Sigmoid colon (tissue), 7 donors: ENCODE results near the gene ATOH8. TPM values are rescaled to one million over a fixed set of nuclear protein-coding genes. Genes with fewer than 3 reads are reported as not detected.

ENCODE experiments used
- DNase-seq: peaks from one replicate; pipeline ENCODE4 v3.0.0-alpha.2; 2019
- H3K27ac ChIP-seq, 4 donors: fragments of 200-600 bp; sonication (generic); one replicate each; pipeline ENCODE4 v1.5.1; 2016 to 2019; ENCODE audit warnings: mild to moderate bottlenecking in 1 of 4
- H3K27me3 ChIP-seq, 3 donors: fragments of 200-600 bp; sonication (generic); one replicate each; pipeline ENCODE4 v1.5.1; 2019; ENCODE audit warnings: mild to moderate bottlenecking in 1 of 3
- H3K36me3 ChIP-seq, 4 donors: fragments of 200-600 bp; sonication (generic); one replicate each; pipeline ENCODE4 v1.5.1; 2016 to 2019
- H3K4me1 ChIP-seq, 4 donors: fragments of 200-600 bp; sonication (generic); one replicate each; pipeline ENCODE4 v1.5.1; 2017 to 2019
- H3K4me3 ChIP-seq, 4 donors: fragments of 200-600 bp; sonication (generic); one replicate each; pipeline ENCODE4 v1.5.1; 2017 to 2019; ENCODE audit warnings: mild to moderate bottlenecking in 2 of 4, moderate library complexity in 1 of 4
- H3K9me3 ChIP-seq, 4 donors: fragments of 200-600 bp in 3 of 4; sonication (generic) in 3 of 4; one replicate each; pipeline versions ENCODE4 v1.5.1 to v1.6.1; 2013 to 2019
- CTCF ChIP-seq, 4 experiments: fragments of 450-650 bp in 3 of 4; fragments of 200-600 bp in 1 of 4; IDR thresholded peaks; one replicate each; pipeline ENCODE4 v1.5.1; 2016 to 2019; ENCODE audit warnings: antibody characterized with exemption in 4 of 4, mild to moderate bottlenecking in 3 of 4, moderate library complexity in 2 of 4
- EP300 ChIP-seq, 4 donors: sonication (generic); formaldehyde crosslinking; IDR thresholded peaks; one replicate each; pipeline ENCODE4 v1.6.1; 2017; ENCODE audit warnings: antibody characterized with exemption in 4 of 4
- POLR2A ChIP-seq, 2 donors: fragments of 450-650 bp; IDR thresholded peaks; one replicate each; pipeline ENCODE4 v1.6.1; 2016; ENCODE audit warnings: antibody characterized with exemption in 2 of 2, mild to moderate bottlenecking in 2 of 2, moderate library complexity in 2 of 2
- POLR2AphosphoS5 ChIP-seq, 4 donors: sonication (generic); formaldehyde crosslinking; IDR thresholded peaks; one replicate each; pipeline ENCODE4 v1.6.1; 2017; ENCODE audit warnings: antibody characterized with exemption in 4 of 4
- WGBS, 2 donors: extraction: QIAGEN DNeasy Blood & Tissue Kit; methylation state at CpG; one replicate each; pipeline ENCODE4 v1.1.7; 2013; 5-methylcytosine and 5-hydroxymethylcytosine counted together
- intact Hi-C: fragments of 100-400 bp; cut with DNase I; formaldehyde crosslinking; loops from one replicate; pipeline ENCODE4 v1.15.1; 2023
- polyA plus RNA-seq, 3 donors: library from polyadenylated mRNA; stranded (reverse); fragments of 200-250 nt; gene quantifications; one replicate each; pipeline ENCODE4 v1.2.3, GENCODE V29; 2013
- total RNA-seq, 4 donors: library from RNA; depleted of rRNA; stranded (reverse); fragments of >200 nt; gene quantifications; one replicate each; pipeline ENCODE4 v1.1.0, GENCODE V29; 2016
- donor health status: healthy with polysubstance abuse.
- donor health status: Bipolar disorder and iron deficiency.
- donor health status: healthy.

ATOH8 gene
- total and polyA plus RNA-seq, 7 donors = 1.6 to 20.6 (median 12.4) TPM

GRCh38 chr2:85753035-85753524, 711 bp upstream of the ATOH8 start:
- DNase-seq = no peak
- Histone ChIP-seq H3K27ac (peak overlapping the region; percentile 72 to 89 (median 76)), H3K4me3 (peak overlapping the region; percentile 57 to 80 (median 70)), H3K4me1 (peaks cover 0 to 81% (median 69%) of the 10 kb centered on the region in 4 donors), H3K27me3 (no peaks in the 10 kb centered on the region), H3K9me3 (no peaks in the 10 kb centered on the region), H3K36me3 (no peaks in the 10 kb centered on the region)
- intact Hi-C loops = no loop called here
- TF ChIP-seq POLR2A (IDR thresholded peaks at IDR 0.05) = no peak
- TF ChIP-seq EP300 (IDR thresholded peaks at IDR 0.05) = no peak
- no peak for TF ChIP-seq CTCF (IDR thresholded peaks at IDR 0.05)
- TF ChIP-seq POLR2AphosphoS5 (IDR thresholded peaks at IDR 0.05) = no peak
- 3 to 14% methylated on average over 29 of the region's 29 CpGs for WGBS, 2 donors

GRCh38 chr2:85754313-85755095, 713 bp downstream of the ATOH8 start:
- H3K36me3 ChIP-seq = no peaks in the 10 kb centered on the region
- H3K27me3 ChIP-seq = no peaks in the 10 kb centered on the region
- TF ChIP-seq CTCF (IDR thresholded peaks at IDR 0.05) (peak in 2 of 4 experiments; percentile 19 to 26), POLR2AphosphoS5 (IDR thresholded peaks at IDR 0.05) (no peak), POLR2A (IDR thresholded peaks at IDR 0.05) (no peak)
- no peaks in the 10 kb centered on the region for H3K9me3 ChIP-seq
- DNase-seq = no peak
- intact Hi-C loops = loop anchor here (1.0 kb wide), 1 partner anchor 17 kb away; no protein-coding TSS in a partner anchor
- H3K4me3 ChIP-seq = peak overlapping the region; percentile 57 to 80 (median 70)
- H3K4me1 ChIP-seq = peaks cover 0 to 73% (median 55%) of the 10 kb centered on the region in 4 donors
- 1% methylated on average over 93 of the region's 93 CpGs for WGBS, 2 donors
- peak overlapping the region; percentile 72 to 89 (median 76) for H3K27ac ChIP-seq

GRCh38 chr2:85755122-85756027, 1.6 kb downstream of the ATOH8 start:
- Histone ChIP-seq H3K4me1 (peaks cover 0 to 67% (median 47%) of the 10 kb centered on the region in 4 donors), H3K27ac (peak overlapping the region; percentile 72 to 89 (median 76)), H3K27me3 (no peaks in the 10 kb centered on the region), H3K4me3 (peak overlapping the region; percentile 57 to 80 (median 70)), H3K36me3 (no peaks in the 10 kb centered on the region), H3K9me3 (no peaks in the 10 kb centered on the region)
- intact Hi-C loops = no loop called here
- WGBS, 2 donors = 1 to 3% methylated on average over 33 of the region's 33 CpGs
- no peak for TF ChIP-seq EP300 (IDR thresholded peaks at IDR 0.05)
- DNase-seq = no peak

GRCh38 chr2:85756195-85756594, 2.4 kb downstream of the ATOH8 start:
- no peak for DNase-seq
- intact Hi-C loops = no loop called here
- no peaks in the 10 kb centered on the region for H3K9me3 ChIP-seq
- H3K36me3 ChIP-seq = no peaks in the 10 kb centered on the region
- peak overlapping the region; percentile 57 to 80 (median 70) for H3K4me3 ChIP-seq
- no peak for TF ChIP-seq POLR2A (IDR thresholded peaks at IDR 0.05)
- no peak for TF ChIP-seq POLR2AphosphoS5 (IDR thresholded peaks at IDR 0.05)
- TF ChIP-seq CTCF (IDR thresholded peaks at IDR 0.05) = no peak
- TF ChIP-seq EP300 (IDR thresholded peaks at IDR 0.05) = no peak
- WGBS, 2 donors = 64 to 85% methylated on average over 6 of the region's 6 CpGs
- H3K4me1 ChIP-seq = peaks cover 0 to 58% (median 39%) of the 10 kb centered on the region in 4 donors
- peak overlapping the region in 1 of 4 donors; percentile 23 for H3K27ac ChIP-seq
- H3K27me3 ChIP-seq = no peaks in the 10 kb centered on the region
